HL-60 (cell line): ENCODE data around the gene RAB3C.

Experiments
- DNase-seq, 2 experiments: peaks; one replicate each; pipeline ENCODE4 v3.0.0-alpha.2; 2010 to 2020; ENCODE audit warnings: low read depth in 1 of 2, low spot score in 1 of 2
- H3K27ac ChIP-seq: fragments of 250-450 bp; sonication (Bioruptor Pico); replicated peaks from 2 replicates; pipeline ENCODE4 v1.5.1; 2020; ENCODE audit warnings: mild to moderate bottlenecking, moderate library complexity
- H3K27me3 ChIP-seq: fragments of 250-450 bp; sonication (Bioruptor Pico); 2 replicates; pipeline ENCODE4 v1.5.1; 2021; ENCODE audit warnings: mild to moderate bottlenecking, moderate library complexity; ENCODE audit not compliant: insufficient read depth, poor library complexity, severe bottlenecking
- H3K4me3 ChIP-seq: replicated peaks from 2 replicates; pipeline ENCODE4 v1.5.1; 2011; ENCODE audit warnings: mild to moderate bottlenecking, control low read depth, low read length; ENCODE audit not compliant: insufficient read depth
- CTCF ChIP-seq: IDR thresholded peaks from one replicate; pipeline ENCODE4 v1.5.1; 2011; ENCODE audit warnings: low read length, control low read depth, inconsistent platforms; ENCODE audit not compliant: insufficient read depth
- GABPA ChIP-seq: IDR thresholded peaks from 2 replicates; pipeline ENCODE4 v1.6.1; 2012; ENCODE audit warnings: low read depth
- POLR2AphosphoS5 ChIP-seq: IDR thresholded peaks from 2 replicates; pipeline ENCODE4 v1.6.1; 2012; ENCODE audit warnings: low read depth
- REST ChIP-seq: IDR thresholded peaks from 2 replicates; pipeline ENCODE4 v1.6.1; 2012; ENCODE audit warnings: low read depth; ENCODE audit not compliant: insufficient replicate concordance
- SPI1 ChIP-seq: IDR thresholded peaks from 2 replicates; pipeline ENCODE4 v1.6.1; 2012; ENCODE audit warnings: low read depth, mild to moderate bottlenecking, borderline replicate concordance

Gene RAB3C

GRCh38 chr5:58711965-58712364, 129.1 kb downstream of the RAB3C start:
- H3K4me3 ChIP-seq, result no peak overlapping the region
- no peak overlapping the region for H3K27ac ChIP-seq
- DNase-seq, result no peak
- no peaks in the 10 kb centered on the region for H3K27me3 ChIP-seq
- TF ChIP-seq SPI1 (no peak), CTCF (no peak), POLR2AphosphoS5 (no peak)

GRCh38 chr5:58714046-58714445, 131.2 kb downstream of the RAB3C start:
- Histone ChIP-seq H3K4me3 (no peak overlapping the region), H3K27ac (no peak overlapping the region), H3K27me3 (no peaks in the 10 kb centered on the region)
- no peak for DNase-seq
- no peak for TF ChIP-seq SPI1
- TF ChIP-seq GABPA, result no peak
- no peak for TF ChIP-seq POLR2AphosphoS5
- TF ChIP-seq REST, result no peak
- no peak for TF ChIP-seq CTCF

GRCh38 chr5:58715997-58716656, 133.3 kb downstream of the RAB3C start:
- no peak for DNase-seq
- TF ChIP-seq GABPA (no peak), CTCF (no peak), POLR2AphosphoS5 (no peak), SPI1 (no peak), REST (no peak)
- H3K27me3 ChIP-seq, result no peaks in the 10 kb centered on the region
- no peak overlapping the region for H3K4me3 ChIP-seq
- H3K27ac ChIP-seq, result no peak overlapping the region

- Histone ChIP-seq H3K27me3 (no peaks in the 10 kb centered on the region), H3K4me3 (no peak overlapping the region), H3K27ac (no peak overlapping the region)
- TF ChIP-seq POLR2AphosphoS5 (no peak), SPI1 (no peak), REST (no peak), CTCF (no peak), GABPA (no peak)
- DNase-seq, result no peak
Observed at GRCh38 chr5:58716713-58717112, 133.8 kb downstream of the RAB3C start.
